ENCODE data around the gene DNAJC18. TPM values are rescaled to one million over a fixed set of nuclear protein-coding genes. Genes with fewer than 3 reads are reported as not detected.

Gene DNAJC18
- total and polyA plus RNA-seq, 2 of the 8 experiments (the other 6 are each of a cell fraction or from before 2014, with no cell fraction given), result 7.8 to 29.2 TPM

DNA sequence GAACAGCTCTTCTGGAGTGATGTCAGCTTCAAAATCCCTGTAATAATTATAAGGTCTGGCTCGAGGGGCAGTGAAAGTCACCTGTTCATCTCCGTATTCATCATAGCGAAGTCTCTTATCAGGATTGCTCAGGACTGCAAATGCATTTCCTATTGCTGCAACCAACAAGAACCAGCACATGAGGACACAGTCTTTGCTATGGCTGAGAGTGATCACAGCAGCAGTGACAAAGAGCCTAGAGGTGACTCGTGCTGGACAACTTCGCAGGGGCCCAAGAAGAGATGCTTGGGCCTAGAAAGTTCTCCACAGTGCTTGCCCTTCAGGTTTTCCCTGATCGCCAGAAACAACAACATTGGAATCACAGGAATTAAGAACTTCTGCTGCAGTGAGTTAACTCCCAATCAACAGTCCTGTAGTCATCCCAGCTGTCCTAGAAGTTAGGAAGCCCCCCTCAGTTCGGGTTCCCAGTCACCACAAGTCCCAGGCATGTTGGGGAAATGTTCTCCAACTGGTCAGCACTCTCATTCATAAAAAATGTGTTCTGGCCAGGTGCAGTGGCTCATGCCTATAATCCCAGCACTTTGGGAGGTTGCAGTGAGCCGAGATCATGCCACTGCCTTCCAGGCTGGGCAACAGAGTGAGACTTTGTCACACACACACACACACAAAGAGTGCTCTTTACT, 13.0 kb downstream of the DNAJC18 start (continued):
- TF ChIP-seq FOSL1 (IDR thresholded peaks at IDR 0.05; ENCODE audit: insufficient read depth, low read depth, low read length), result no peak
- TF ChIP-seq RAD21 (IDR thresholded peaks at IDR 0.05 in 1 of 2, conservative IDR thresholded peaks at IDR 0.05 in 1 of 2; ENCODE audit: low read depth in 2 of 2, low read length in 2 of 2), result no peak
